AG10803 (cell line): Measurements from ENCODE around the gene OR6C76.
"Not testable (repeated sequence)": the region's sequence is repeated elsewhere in the genome, so short reads cannot be mapped to it uniquely, and the experiment has no call there.

Source experiments
- DNase-seq: peaks from one replicate; pipeline ENCODE4 v3.0.0; 2010; ENCODE audit warnings: low read depth
- H3K4me3 ChIP-seq: 2 replicates; pipeline ENCODE4 v1.5.1; 2011; ENCODE audit warnings: mild to moderate bottlenecking, low read length, control low read depth
- TF ChIP-seq, protein P1 (sequence below): conservative IDR thresholded peaks from 2 replicates; pipeline ENCODE4 v1.5.1; 2011; ENCODE audit warnings: mild to moderate bottlenecking, low read length, control low read depth, inconsistent platforms

OR6C76 gene

GRCh38 chr12:55416961-55417360 lies 9.1 kb upstream of the OR6C76 start:
- no peak overlapping the region for H3K4me3 ChIP-seq
- no peak for DNase-seq
- TF ChIP-seq, protein P1, sequence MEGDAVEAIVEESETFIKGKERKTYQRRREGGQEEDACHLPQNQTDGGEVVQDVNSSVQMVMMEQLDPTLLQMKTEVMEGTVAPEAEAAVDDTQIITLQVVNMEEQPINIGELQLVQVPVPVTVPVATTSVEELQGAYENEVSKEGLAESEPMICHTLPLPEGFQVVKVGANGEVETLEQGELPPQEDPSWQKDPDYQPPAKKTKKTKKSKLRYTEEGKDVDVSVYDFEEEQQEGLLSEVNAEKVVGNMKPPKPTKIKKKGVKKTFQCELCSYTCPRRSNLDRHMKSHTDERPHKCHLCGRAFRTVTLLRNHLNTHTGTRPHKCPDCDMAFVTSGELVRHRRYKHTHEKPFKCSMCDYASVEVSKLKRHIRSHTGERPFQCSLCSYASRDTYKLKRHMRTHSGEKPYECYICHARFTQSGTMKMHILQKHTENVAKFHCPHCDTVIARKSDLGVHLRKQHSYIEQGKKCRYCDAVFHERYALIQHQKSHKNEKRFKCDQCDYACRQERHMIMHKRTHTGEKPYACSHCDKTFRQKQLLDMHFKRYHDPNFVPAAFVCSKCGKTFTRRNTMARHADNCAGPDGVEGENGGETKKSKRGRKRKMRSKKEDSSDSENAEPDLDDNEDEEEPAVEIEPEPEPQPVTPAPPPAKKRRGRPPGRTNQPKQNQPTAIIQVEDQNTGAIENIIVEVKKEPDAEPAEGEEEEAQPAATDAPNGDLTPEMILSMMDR: no peak

GRCh38 chr12:55420307-55420962 lies 5.6 kb upstream of the OR6C76 start:
- TF ChIP-seq, protein P1: no peak
- H3K4me3 ChIP-seq: no peak overlapping the region
- DNase-seq: no peak

DNA sequence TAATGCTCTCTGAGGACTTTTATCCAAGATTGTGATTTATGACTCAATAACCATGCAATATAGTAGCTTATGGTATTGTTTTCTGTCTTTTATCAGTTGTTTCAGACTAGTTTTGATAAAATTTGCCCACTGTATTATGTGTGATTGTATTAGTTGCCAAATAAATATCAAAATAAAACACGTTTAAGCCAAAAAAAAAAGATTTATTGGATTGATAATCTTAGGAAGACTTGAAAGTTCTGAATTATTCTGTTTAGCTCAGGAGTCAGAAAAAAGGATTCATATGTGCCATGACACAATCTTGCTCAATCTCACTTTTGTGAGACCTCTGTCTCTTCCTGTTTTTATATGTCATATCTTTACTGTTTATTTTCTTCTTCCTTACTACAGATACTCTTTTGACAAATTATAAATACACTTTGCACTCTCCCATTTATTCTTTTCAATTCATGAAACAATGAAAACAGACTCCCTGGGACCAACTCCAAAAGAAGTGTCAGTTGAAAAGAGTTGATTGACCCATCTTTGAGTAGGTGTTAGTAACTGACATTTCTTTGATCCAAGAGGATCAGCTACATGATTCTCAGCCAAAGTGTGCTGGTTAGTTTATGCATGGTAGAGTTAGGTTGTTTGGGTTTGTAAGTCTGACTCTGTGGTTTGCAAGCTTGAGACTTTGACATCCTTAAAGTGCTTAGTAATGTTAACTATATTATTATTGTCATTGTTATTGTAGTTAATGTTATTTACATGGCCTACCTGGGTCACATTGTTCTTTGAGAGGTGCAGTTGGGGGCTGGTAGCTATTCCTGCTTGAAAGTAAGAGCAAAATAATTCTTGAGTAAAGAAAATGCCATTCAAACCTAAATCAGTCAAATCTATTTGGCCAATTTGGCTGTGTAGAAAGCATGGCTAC lies 2.5 kb downstream of the OR6C76 start:
- TF ChIP-seq, protein P1: no peak
- DNase-seq: no peak
- H3K4me3 ChIP-seq: no peak overlapping the region

DNA sequence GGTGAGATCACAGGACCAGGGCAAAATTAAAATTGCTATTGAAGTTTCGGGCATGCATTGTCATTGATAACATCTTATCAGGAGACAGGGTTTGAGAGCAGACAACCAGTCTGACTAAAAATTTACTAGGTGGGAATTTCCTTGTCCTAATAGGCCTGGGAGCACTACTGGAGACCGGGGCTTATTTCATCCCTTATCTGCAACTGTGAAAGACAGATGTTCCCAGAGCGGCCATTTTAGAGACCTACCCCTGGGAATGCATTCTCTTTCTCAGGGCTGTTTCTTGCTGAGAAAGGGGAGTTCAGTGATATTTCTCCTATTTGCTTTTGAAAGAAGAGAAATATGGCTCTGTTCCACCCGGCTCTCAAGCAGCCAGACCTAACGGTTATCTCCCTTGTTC lies 15.2 kb downstream of the OR6C76 start:
- not testable (repeated sequence) for H3K4me3 ChIP-seq, DNase-seq

- TF ChIP-seq, protein P1: no peak
Measured at GRCh38 chr12:55443776-55444175, 17.7 kb downstream of the OR6C76 start, which contains the start of gene OR6C2. Gene OR6C2, plus strand, starts transcription at chr12:55444076. Its CDS starts 8,138 bp downstream, at chr12:55452214.

GRCh38 chr12:55445357-55445756 lies 19.3 kb downstream of the OR6C76 start:
- no peak overlapping the region for H3K4me3 ChIP-seq
- DNase-seq: no peak
- TF ChIP-seq, protein P1: no peak

More at GRCh38 chr12:55443776-55444175, 17.7 kb downstream of the OR6C76 start, which contains the start of gene OR6C2:
- H3K4me3 ChIP-seq: no peak within 1 kb of the TSS
- no peak for DNase-seq

GRCh38 chr12:55446326-55446725 lies 20.3 kb downstream of the OR6C76 start:
- no peak for DNase-seq
- TF ChIP-seq, protein P1: no peak
- H3K4me3 ChIP-seq: no peak overlapping the region
